ENCODE measurements around the gene CARD11. TPM values are rescaled to one million over a fixed set of nuclear protein-coding genes. Genes with fewer than 3 reads are reported as not detected.

CARD11 gene
- 0.32 TPM for total RNA-seq
- long read RNA-seq, result 0 reads

DNA sequence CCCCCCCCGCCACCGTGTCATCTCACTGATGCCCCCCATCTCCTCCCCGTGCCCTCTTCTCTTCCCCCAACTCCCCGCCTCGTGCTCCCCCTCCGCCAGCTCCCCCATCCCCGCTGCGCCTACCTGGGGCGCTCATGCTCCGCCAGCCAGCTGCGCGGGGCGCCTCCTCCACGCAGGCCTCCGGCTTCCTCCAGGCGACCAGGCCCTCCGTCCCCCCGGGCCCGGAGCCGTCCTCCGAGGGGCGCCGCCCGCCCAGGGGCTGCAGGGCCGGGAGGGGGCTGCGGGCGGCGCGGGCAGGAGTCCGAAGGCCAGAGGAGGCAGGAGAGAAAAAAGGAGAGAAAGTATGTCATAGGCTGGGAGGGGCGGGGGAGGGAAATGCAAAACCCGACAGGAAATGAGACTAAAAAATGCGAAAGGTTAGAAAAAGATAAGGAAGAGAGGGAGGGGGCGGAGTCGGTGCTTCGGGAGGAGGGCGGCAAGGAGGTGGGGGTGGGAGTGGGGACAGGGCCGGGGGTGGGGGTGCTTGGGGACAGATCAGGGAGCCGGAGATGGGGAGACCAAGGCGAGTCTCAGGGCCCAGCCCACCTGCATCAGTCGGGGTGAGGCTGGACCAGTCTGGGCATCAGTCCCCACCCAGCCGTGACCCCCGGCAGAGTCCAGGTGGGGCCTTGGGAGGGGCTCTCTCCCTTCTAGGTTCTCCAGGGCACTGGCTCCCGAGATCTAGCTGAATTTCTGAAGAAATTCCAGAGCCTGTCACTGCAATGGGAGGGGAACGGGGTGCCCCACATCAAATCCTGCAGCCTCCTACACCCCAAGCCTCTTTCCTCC is at the start of gene CARD11:
CARD11 (minus strand) TSS at position 324 of the 828 bp plus-strand sequence. CDS start 85,361 bp downstream, outside the sequence.
- DNase-seq (ENCODE audit: low spot score), result peak; percentile 50
- intact Hi-C loops (cut with DNase I), result no loop called here

DNA sequence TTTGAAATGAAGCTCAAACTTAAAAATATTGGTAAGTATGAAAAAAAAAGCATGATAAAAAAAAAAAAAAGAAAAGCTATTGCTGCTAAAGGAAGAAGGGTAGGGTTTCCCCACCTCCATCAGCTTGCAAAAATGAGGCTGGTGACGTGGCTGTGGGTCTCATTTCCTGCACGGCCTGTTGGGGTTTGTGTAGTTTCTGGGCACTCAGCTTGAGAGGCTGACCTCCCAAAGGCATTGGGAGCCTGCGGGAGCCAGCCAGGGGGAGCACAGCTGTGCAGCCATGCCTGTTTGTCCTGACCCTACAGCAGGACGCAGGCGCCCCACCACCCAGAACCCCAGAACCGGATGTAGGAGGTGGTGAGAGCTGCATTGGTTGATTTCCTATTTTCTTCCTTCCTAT is 48.8 kb upstream of the CARD11 start:
- no peak for DNase-seq (ENCODE audit: low spot score)
- intact Hi-C loops (cut with DNase I), result no loop called here

DNA sequence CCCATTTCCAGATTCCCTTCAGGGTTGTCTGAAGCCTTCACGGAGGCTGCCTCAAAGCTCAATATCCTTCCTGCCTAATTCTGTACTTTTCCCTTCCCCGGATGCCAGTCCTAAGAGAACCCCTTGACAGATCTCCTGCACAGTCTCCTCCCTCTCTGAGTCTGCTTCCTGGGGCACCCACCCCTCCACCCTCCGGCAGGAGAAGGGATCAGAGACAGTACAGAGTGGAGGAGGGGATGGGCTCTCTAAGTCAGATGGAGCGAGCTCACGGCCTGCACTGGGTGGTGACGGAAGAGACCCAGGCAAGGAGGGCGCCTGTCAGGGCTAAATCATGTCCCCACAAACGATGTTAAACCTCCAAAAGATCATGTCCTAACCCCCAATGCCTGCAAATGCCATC is 48.0 kb upstream of the CARD11 start:
- intact Hi-C loops (cut with DNase I), result no loop called here
- DNase-seq (ENCODE audit: low spot score), result no peak

DNA sequence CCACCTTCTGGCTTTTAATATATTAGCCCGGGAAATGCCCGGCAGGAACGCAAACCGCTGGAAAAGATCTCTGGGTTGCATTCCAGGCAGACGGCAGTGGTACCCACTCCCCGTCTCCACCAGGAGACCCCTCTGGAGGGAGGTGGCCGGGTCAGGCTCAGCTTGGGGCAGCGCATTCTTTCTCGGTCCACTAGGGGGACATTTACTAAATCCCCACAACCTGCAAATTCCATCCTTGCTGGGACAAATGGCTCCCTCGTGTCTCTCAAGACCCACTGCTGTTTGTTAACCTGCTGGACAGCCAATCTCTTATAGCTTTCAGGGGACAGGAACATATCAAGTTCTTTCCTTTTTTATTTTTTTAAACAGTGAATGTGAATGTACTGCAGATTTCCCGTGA is 45.8 kb upstream of the CARD11 start:
- no peak for DNase-seq (ENCODE audit: low spot score)
- intact Hi-C loops (cut with DNase I), result no loop called here

DNA sequence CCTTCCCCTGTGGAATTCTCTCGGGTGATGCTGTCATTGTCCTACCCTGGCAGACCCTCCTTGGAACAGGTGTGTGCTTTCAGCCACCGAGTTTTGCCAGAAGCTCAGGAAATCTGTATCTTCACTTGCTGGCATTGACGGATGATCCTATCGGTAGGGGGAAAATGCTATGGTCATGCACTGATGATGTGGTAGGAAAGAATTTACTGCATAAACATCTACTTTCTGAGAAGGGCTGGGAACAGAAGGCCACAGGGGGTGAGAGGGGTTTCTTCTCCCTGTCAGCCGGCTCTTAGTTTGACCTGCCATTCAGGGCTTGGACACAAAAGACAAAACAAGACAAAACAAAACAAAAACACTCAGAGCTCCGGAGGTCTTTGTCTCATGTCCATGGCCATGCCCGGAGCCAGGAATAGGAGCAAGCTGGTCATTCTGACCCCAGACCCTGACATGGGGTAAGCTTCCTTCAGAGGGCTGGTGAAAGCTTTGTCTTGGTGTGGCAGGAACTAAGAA is 43.6 kb upstream of the CARD11 start:
- intact Hi-C loops (cut with DNase I), result no loop called here
- no peak for DNase-seq (ENCODE audit: low spot score)

DNA sequence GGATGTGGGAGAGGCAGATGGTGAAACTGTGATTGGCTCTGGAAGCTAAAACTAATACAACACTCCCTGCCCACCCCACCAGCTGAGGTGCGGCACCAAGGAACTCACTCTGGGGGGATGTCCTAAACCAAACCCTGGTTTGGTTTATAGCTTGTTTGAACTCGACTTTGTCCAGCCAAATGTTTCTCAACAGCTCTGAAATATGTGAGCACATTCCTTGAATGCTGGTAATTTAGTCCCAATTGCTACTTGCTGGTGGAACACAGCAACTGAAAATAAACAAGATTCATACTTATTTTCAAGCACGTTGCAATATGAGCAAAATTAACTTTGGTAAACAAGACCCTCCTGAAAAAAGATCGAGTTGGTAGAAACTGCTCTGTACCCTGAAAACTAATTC is 39.7 kb upstream of the CARD11 start:
- intact Hi-C loops (cut with DNase I), result no loop called here
- DNase-seq (ENCODE audit: low spot score), result no peak

DNA sequence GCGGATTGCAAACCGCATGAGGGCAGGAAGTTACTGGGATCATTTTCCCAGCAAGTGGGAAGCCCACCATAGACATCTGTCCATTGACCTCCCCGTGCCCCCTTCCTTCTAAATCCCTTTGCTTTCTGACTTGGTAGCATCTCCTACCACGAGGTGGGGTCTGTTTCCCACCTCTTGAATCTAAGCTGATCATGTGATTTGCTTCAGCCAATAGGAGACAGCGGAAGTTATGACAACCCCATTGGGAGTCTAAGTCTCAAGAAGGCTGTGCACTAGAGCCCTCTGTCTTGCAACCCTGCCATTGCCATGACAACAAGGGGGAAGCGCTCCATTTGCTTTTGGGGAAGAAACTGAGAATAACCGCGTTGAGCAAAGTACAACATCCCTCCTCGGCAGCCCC is 39.2 kb upstream of the CARD11 start:
- intact Hi-C loops (cut with DNase I), result no loop called here
- DNase-seq (ENCODE audit: low spot score), result no peak

DNA sequence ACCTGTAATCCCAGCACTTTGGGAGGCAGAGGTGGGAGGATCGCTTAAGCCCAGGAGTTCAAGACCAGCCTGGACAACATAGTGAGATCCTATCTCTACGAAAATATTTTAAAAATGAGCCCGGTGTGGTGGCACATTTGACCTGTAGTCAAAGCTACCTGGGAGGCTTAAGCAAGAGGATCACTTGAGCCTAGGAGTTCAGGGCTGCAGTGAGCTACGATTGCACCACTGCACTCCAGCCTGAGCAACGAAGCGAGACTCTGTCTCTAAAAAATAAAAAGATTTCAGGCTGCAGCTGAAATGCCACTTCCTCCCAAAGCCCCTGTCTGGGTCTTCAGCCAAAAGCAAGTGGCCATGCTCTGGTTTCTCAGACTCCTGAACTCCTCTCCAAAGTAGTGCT is 38.7 kb upstream of the CARD11 start:
- intact Hi-C loops (cut with DNase I), result no loop called here
- no peak for DNase-seq (ENCODE audit: low spot score)

DNA sequence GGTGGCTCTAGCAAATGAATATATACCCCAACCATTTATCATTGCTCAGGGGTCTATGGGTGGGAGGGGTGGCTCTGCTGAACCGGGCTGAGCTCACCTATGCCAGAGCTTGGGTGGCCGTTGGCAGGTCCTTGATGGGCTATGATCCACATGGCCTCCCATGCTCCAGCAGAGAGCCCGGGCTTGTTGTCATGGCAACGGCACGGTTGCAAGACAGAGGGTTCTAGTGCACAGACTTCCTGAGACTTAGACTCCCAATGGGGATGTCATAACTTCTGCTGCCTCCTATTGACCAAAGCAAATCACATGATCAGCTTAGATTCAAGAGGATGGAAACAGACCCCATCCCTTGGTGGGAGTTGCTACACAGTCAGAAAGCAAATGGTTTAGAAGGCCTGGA is 36.4 kb upstream of the CARD11 start:
- intact Hi-C loops (cut with DNase I), result no loop called here
- no peak for DNase-seq (ENCODE audit: low spot score)

DNA sequence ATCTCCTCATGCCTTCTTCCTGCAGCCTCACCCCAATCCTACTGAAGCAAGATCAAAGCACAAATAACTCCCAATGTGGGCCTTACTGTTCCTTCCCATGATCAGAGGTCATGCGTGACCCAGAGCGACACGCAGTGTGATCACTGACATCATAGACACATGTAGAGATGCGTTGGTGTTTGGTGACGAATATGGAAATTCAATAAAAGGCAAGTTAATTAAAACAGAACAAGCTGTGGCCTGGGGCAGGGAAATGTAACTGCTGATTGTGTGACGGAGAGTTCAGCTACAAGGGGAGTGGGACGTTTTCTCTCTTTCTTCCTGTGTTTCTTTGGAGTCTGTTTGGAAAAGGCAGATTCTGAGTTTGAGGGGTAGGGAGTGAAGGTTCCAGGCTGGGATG is 34.8 kb upstream of the CARD11 start:
- DNase-seq (ENCODE audit: low spot score), result no peak
- intact Hi-C loops (cut with DNase I), result no loop called here

DNA sequence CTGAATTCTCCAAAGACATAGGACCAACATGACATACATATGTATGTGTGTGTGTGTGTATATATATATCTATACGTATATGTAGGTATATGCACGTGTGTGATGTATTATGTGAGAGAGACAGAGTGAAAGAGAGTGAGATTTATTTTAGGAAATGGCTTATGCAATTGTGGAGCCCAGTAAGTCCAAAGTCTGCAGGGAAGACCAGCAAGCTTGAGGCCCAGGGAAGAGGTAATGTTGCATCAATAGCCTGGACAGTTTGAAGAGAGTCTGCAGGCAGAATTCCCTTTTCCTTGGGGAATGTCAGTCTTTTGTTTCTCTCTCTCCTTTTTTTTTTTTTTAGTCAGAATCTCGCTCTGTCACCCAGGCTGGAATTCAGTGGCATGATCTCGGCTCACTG is 33.0 kb upstream of the CARD11 start:
- DNase-seq (ENCODE audit: low spot score), result no peak
- intact Hi-C loops (cut with DNase I), result no loop called here

DNA sequence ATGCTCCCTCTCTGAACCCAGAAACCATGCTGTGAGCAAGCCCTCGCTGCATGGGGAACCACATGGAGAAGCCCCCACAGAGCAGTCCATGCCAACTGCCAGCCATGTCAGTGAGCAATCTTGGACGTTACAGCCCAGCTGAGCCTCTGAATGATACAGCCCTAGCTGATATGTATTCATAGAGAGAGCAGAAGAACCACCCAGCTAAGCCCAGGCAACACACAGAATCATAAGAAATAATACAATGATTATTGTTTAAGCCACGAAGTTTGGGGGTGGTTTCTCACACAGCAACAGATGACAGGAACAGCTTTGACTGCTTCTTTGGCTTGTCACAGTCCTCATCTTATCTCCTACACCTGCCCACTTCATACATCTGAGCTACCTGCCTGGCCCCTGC is 32.5 kb upstream of the CARD11 start:
- intact Hi-C loops (cut with DNase I), result no loop called here
- DNase-seq (ENCODE audit: low spot score), result no peak

DNA sequence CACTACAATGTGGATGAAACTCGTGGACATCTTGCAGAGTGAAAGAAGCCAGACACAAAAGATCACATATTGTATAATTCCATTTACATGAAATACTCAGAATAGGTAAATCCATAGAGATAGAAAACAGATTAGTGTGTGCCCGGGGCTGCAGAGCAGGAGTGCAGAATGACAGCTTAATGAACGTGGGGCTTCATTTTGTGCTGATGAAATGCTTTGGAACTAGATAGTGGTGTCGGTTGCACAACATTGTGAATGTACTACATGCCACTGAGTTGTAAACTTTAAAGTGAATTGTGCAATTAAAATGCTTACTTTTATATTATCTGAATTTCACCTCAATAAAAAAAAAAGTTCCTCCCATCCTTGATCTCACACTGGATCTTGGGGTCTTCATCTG is 31.8 kb upstream of the CARD11 start:
- intact Hi-C loops (cut with DNase I), result no loop called here

DNA sequence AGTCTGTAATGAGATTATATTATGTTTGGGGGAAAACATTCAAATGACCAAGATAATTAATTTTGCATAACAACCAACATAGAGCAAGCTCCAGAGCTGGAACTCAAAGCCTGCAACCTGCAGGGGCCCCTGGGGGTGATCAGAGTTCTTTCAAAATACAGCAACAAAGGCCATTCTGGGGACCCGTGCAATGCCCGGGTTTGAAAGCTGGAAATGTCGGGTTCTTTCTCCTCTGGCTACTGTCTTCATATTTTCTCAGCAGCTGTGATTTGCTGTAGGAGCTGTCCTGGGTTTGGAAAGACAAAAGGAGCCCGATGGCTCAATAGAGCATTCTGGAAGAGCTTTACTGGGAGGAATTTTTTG is 30.8 kb upstream of the CARD11 start:
- no peak for DNase-seq (ENCODE audit: low spot score)
- intact Hi-C loops (cut with DNase I), result no loop called here

More for the DNA sequence above, 31.8 kb upstream of the CARD11 start:
- no peak for DNase-seq (ENCODE audit: low spot score)

DNA sequence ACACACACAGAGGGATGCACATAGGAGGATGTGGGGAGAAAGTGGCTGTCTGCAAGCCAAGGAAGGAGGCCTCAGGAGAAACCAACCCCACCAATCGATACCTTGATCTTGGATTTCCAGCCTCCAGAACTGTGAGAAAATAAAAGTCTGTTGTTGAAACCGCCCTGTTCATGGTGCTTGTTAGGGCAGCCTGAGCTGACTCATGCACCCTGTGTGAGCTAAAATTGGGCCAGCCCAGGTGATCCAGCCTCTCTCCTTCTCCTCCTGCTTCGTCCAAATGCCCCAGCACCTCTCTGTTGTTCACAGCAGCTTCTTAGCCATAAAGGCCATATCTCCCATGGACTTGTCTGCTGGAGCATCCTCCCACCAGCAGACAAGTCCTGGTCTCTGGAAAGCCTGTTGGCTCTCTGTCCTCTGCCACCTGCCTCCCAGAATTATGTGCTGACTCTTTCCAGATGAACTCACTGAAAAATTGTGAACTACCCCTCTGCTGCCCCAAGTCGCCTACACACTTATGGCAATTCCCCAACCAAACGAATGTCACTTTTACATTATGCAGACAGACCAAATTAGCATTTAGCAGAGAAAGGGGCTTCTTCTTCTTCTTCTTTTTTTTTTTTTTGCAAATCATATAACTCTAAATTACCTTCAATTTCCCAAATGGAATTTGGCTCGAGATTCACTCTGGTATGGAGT is 30.2 kb upstream of the CARD11 start:
- DNase-seq (ENCODE audit: low spot score), result no peak
- intact Hi-C loops (cut with DNase I), result no loop called here

DNA sequence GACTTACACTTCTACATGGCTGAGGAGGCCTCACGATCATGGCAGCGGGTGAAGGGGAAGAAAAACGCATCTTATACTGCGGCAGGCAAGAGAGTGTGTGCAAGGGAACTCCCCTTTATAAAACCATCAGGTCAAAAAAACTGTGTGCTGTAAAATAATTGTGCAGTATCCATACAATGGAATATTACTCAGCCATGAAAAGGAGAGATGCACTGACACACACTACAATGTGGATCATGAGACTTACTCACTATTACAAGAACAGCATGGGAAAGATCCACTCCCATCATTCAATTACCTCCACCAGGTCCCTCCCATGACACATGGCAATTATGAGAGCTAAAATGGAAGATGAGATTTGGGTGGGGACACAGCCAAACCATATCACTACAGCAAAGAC is 27.2 kb upstream of the CARD11 start:
- no peak for DNase-seq (ENCODE audit: low spot score)
- intact Hi-C loops (cut with DNase I), result no loop called here

DNA sequence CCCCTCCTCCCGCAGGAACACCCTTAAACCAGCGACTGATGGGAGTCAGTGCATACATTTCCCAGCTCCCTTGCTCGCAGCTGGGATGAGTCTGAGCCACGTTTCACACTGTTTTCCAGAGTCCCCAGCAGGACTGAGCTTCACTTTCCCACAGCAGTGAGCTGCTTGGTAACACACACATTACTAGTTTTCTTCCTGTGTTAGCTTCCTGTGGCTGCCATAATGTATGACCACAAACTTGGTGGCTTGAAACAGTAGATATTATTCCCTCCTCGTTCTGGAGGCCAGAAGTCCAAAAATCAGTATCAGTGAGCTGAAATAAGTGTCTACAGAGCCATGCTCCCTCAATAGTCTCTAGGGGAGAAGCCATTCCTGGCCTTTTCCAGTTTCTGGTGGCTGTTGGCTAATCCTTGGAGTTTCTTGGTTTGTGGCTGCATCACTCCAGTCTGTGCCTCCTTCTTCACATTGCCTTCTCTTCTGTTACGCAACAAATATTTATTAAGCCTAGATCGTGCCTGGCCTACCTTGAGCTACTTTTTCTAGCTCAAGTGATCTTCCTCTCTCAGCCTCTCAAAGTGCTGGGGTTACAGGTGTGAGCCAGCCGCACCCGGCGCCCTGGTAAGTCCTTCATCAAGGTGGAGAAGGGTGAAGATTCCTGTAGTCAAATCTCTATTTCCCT is 26.2 kb upstream of the CARD11 start:
- intact Hi-C loops (cut with DNase I), result no loop called here
- DNase-seq (ENCODE audit: low spot score), result no peak

DNA sequence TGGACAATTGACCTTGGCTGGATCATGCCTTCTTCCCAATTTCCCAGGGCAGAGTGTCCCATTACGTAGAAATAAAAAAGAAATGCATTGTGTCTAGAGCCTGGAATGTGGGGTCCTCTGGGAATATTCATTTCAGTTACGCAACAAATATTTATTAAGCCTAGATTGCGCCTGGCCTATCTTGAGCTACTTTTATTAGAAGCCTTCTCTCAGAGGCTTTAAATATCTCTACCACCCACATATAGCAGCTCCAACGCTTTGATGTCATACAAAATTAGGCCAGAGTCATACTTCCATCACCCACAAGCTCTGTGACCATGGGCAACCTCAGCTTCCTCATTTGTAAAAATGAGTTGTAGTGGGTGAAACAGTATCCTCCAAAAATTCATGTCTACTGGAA is 24.9 kb upstream of the CARD11 start:
- intact Hi-C loops (cut with DNase I), result no loop called here
- no peak for DNase-seq (ENCODE audit: low spot score)

DNA sequence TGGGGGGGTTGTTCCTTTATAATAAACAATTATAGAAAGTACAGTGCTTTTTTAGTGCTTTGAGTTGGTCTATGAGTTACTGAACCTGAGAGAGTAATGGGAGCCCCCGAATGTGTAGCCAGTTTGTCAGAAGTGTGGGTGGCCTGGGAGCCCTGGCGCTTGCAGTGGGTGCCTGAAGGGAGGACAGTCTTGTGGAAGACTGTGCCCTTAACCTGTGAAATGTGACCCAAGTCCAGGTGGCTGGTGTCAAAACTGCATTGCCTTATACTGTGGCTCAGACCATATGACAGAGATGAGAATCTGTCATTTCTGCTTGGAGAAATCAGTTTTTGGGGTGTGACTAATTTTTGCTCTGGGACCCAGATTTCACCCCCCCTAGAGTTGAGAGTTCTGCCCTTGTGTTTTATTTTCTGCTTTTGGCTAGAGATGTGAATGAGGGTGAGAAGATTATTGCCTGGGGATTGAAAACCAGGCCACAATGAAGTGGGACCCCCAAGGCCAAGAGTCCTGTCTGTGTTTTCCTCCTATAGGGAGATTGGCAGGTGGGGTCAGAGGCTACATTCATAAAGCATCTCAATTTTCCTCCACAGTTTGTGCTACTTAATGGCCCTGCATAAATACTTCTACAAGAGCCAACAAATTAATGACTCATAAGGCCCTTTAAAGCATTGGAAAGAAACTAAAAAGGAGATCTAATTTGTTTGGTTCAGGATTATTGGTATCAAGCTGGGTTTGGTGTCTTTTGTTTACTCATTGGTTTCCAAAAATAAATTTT is 24.1 kb upstream of the CARD11 start:
- intact Hi-C loops (cut with DNase I), result no loop called here
- no peak for DNase-seq (ENCODE audit: low spot score)

DNA sequence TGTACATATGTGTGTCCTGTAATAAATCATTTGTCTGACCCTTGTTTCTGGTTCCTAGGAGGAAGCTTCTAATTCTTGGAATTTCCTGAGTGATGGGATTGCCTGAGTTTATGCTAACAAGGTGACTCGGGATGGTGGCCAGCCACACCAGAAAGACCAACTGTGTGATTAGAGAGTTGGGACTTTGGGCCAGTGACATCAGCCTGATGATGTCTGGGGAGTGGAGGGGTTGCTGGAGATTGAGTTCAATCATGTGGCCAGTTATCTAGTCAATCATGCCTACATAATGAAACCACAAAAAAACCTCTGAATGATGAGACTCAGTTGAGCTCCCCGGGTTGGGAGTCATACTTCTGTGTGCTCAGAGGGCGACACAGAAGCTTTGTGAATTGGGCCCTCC is 23.5 kb upstream of the CARD11 start:
- intact Hi-C loops (cut with DNase I), result no loop called here

More for the DNA sequence above, 23.5 kb upstream of the CARD11 start:
- DNase-seq (ENCODE audit: low spot score), result no peak
